ENCODE measurements around the gene PIRT.

DNA sequence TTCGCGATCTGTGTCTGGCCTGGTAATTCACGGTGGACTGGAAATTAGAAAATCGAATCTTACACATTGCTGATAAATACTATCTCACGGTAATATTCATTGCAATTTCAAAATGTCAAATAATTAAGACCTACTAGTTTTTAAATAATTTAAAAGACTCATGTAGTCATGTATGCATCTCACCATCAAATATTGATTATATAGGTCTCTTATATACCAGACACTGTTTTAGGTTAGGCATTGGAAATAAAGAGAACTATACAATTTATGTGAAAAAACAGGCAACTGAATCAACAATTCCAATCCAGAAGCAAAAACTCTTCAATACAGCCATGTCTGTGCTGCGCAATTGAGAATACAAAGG is 7.5 kb upstream of the PIRT start:
- TF ChIP-seq, protein P1, sequence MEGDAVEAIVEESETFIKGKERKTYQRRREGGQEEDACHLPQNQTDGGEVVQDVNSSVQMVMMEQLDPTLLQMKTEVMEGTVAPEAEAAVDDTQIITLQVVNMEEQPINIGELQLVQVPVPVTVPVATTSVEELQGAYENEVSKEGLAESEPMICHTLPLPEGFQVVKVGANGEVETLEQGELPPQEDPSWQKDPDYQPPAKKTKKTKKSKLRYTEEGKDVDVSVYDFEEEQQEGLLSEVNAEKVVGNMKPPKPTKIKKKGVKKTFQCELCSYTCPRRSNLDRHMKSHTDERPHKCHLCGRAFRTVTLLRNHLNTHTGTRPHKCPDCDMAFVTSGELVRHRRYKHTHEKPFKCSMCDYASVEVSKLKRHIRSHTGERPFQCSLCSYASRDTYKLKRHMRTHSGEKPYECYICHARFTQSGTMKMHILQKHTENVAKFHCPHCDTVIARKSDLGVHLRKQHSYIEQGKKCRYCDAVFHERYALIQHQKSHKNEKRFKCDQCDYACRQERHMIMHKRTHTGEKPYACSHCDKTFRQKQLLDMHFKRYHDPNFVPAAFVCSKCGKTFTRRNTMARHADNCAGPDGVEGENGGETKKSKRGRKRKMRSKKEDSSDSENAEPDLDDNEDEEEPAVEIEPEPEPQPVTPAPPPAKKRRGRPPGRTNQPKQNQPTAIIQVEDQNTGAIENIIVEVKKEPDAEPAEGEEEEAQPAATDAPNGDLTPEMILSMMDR (IDR thresholded peaks at IDR 0.05) = peak; percentile 37
- TF ChIP-seq EZH2 (IDR thresholded peaks at IDR 0.05; ENCODE audit: borderline replicate concordance, insufficient read depth, low read depth, low read length, poor library complexity, severe bottlenecking) = no peak

Data from B cell (primary cell).